ENCODE measurements around the gene CORO1C. TPM values are rescaled to one million over a fixed set of nuclear protein-coding genes. Genes with fewer than 3 reads are reported as not detected.

Gene CORO1C
- total and polyA plus RNA-seq, 9 of the 15 experiments (the other 6 are each of a cell fraction or from before 2014, with no cell fraction given): 55.2 to 280 (median 150) TPM

- peak; percentile 64; the same call in 1 of the 2 replicates for TF ChIP-seq TSHZ1 (CRISPR knock-in tag; IDR thresholded peaks at IDR 0.05)
- TF ChIP-seq ZNF197 (CRISPR knock-in tag; IDR thresholded peaks at IDR 0.05; ENCODE audit: low read depth): 0 out of 2 replicates have a peak, but pooled peaks have one; percentile 58
- peak; percentile 72; the same call in 1 of the 2 replicates for TF ChIP-seq PYGO2 (tag; IDR thresholded peaks at IDR 0.05)
- no peak for TF ChIP-seq MYC (IDR thresholded peaks at IDR 0.05; ENCODE audit: low read depth, low read length)
- peak; percentile 36; the same call in 1 of the 2 replicates for TF ChIP-seq MYC (CRISPR knock-in tag; IDR thresholded peaks at IDR 0.05; ENCODE audit: borderline replicate concordance, low read depth)
- TF ChIP-seq HMG20A (CRISPR knock-in tag; conservative IDR thresholded peaks at IDR 0.05): no peak
- peak; percentile 78; the same call in 1 of the 2 replicates for TF ChIP-seq HDAC8 (tag; IDR thresholded peaks at IDR 0.05)
- TF ChIP-seq ILK (tag; IDR thresholded peaks at IDR 0.05; ENCODE audit: borderline replicate concordance, low read depth): peak; percentile 26; the same call in 1 of the 2 replicates
- no peak for TF ChIP-seq RHOXF2B (CRISPR knock-in tag; conservative IDR thresholded peaks at IDR 0.05)
- no peak for TF ChIP-seq NFXL1 (CRISPR knock-in tag; IDR thresholded peaks at IDR 0.05)
- TF ChIP-seq KAT7 (CRISPR knock-in tag; IDR thresholded peaks at IDR 0.05; ENCODE audit: borderline replicate concordance): no peak
- TF ChIP-seq KAT8 (IDR thresholded peaks at IDR 0.05; ENCODE audit: low read depth): no peak
- no peak for TF ChIP-seq MLX (CRISPR knock-in tag; conservative IDR thresholded peaks at IDR 0.05)
- no peak for TF ChIP-seq MTA1 (IDR thresholded peaks at IDR 0.05; ENCODE audit: borderline replicate concordance)
- TF ChIP-seq GTF2A2 (tag; IDR thresholded peaks at IDR 0.05): peak; percentile 72
- TF ChIP-seq MECOM (CRISPR knock-in tag; IDR thresholded peaks at IDR 0.05): peak; percentile 68; the same call in 1 of the 2 replicates
- 0 out of 2 replicates have a peak, but pooled peaks have one; percentile 55 for TF ChIP-seq ZNF41 (CRISPR knock-in tag; conservative IDR thresholded peaks at IDR 0.05)
- TF ChIP-seq NFIX (CRISPR knock-in tag; IDR thresholded peaks at IDR 0.05; ENCODE audit: low read depth): 0 out of 2 replicates have a peak, but pooled peaks have one; percentile 8
- TF ChIP-seq PTRF (tag; IDR thresholded peaks at IDR 0.05): peak; percentile 86
- TF ChIP-seq MLLT1 (IDR thresholded peaks at IDR 0.05): no peak
- TF ChIP-seq ID3 (CRISPR knock-in tag; IDR thresholded peaks at IDR 0.05): no peak
- TF ChIP-seq ID3 (tag; IDR thresholded peaks at IDR 0.05): 0 out of 2 replicates have a peak, but pooled peaks have one; percentile 29
- TF ChIP-seq MAFF (IDR thresholded peaks at IDR 0.05; ENCODE audit: low read length): no peak
These were observed 111.8 kb downstream of the CORO1C start (continued) for GRCh38 chr12:108619369-108620160.
